GM13976 (cell line): ENCODE data around the gene CDV3.
"Not testable (repeated sequence)": the region's sequence is repeated elsewhere in the genome, so short reads cannot be mapped to it uniquely, and the experiment has no call there.

Source experiments
- DNase-seq: peaks from one replicate; pipeline ENCODE4 v3.0.0; 2012; ENCODE audit warnings: low spot score
- in situ Hi-C: fragments of 300-500 bp; cut with MboI; formaldehyde crosslinking; loops from one replicate; pipeline ENCODE4 v1.12.0; 2022; ENCODE audit warnings: low sequenced_read_pairs, mixed read lengths, inconsistent platforms; ENCODE audit not compliant: unreplicated experiment
- TF ChIP-seq, protein P1 (sequence below): IDR thresholded peaks from 2 replicates; pipeline ENCODE4 v1.5.1; 2012; ENCODE audit warnings: borderline replicate concordance, mild to moderate bottlenecking; ENCODE audit not compliant: insufficient read depth; ENCODE audit errors: extremely low read depth, missing control alignments, control extremely low read depth

CDV3 gene

DNA sequence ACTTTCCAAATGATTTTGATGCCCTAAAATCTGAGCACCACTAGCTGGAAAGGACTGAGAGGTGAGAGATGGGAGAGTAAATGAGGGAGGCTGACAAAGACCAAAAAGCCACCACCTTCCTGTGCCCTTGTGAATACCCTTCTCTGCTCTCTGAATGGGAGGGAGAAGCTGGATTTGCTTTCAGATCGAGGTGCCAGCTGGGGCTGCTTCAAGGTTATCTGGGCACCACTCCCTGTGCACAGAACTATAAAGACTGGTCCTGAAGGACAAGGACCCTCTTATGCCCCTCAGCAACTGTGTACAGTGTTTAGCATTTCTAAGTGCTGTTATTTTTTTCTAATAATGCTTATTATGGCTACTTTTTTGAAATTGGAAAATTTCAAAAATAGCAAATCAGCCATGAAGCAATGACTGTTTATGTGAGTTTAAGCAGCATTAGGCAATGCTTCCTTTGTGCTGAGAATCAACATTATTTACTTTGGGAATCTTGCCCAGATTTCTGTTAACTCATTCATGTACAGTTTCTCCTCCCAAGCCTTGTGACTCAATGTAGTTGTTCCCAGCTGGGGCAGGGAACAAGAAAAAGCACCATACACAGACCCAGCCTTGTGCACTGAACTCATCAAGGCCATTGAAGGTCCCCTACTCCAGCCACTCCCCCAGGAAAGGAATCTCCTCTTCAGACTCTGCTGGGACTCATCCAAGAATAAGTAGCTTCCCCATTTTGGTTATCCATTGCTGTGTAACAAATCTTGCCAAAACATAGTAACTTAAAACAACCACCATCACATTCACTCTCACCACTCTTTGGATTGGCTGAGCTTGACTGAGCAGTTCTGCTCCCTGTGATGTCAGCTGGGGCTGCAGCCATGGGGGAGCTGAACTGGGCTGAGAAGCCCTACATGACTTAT, 37.3 kb upstream of the CDV3 start:
- DNase-seq = no peak
- in situ Hi-C loops = no loop called here
- TF ChIP-seq, protein P1, sequence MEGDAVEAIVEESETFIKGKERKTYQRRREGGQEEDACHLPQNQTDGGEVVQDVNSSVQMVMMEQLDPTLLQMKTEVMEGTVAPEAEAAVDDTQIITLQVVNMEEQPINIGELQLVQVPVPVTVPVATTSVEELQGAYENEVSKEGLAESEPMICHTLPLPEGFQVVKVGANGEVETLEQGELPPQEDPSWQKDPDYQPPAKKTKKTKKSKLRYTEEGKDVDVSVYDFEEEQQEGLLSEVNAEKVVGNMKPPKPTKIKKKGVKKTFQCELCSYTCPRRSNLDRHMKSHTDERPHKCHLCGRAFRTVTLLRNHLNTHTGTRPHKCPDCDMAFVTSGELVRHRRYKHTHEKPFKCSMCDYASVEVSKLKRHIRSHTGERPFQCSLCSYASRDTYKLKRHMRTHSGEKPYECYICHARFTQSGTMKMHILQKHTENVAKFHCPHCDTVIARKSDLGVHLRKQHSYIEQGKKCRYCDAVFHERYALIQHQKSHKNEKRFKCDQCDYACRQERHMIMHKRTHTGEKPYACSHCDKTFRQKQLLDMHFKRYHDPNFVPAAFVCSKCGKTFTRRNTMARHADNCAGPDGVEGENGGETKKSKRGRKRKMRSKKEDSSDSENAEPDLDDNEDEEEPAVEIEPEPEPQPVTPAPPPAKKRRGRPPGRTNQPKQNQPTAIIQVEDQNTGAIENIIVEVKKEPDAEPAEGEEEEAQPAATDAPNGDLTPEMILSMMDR = no peak

DNA sequence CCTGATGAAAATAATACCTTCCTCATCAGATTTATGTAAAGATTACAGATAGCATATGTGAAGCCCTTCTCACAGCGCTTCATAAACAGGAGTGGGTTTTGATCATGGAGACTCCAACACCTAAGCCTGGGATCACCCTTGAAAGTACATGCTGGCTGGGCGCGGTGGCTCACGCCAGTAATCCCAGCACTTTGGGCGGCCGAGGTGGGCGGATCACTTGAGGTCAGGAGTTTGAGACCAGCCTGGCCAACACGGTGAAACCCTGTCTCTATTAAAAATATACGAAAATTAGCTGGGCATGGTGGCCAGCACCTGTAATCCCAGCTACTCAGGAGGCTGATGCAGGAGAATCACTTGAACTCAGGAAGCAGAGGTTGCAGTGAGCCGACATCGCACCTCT, 36.4 kb upstream of the CDV3 start:
- in situ Hi-C loops, DNase-seq: not testable (repeated sequence)

DNA sequence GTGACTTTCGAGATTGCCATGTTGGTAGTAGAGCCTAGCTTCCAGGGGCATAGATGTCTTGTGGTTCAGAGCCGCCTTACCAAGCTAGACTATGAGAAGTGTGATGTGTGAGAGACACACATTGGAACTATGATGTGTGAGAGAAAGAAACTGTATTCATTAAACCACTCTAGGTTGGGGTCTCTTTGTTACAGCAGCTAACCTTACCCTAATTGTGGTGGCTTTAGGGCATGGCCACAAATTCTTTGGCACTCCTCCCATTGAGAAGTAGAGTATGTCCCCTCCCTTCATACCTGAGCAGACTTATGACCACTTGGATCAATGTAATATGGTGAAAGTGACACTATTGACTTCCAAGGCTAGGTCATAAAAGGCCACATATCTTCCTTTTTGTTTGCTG, 35.3 kb upstream of the CDV3 start:
- DNase-seq = no peak
- TF ChIP-seq, protein P1 = no peak
- in situ Hi-C loops = no loop called here

DNA sequence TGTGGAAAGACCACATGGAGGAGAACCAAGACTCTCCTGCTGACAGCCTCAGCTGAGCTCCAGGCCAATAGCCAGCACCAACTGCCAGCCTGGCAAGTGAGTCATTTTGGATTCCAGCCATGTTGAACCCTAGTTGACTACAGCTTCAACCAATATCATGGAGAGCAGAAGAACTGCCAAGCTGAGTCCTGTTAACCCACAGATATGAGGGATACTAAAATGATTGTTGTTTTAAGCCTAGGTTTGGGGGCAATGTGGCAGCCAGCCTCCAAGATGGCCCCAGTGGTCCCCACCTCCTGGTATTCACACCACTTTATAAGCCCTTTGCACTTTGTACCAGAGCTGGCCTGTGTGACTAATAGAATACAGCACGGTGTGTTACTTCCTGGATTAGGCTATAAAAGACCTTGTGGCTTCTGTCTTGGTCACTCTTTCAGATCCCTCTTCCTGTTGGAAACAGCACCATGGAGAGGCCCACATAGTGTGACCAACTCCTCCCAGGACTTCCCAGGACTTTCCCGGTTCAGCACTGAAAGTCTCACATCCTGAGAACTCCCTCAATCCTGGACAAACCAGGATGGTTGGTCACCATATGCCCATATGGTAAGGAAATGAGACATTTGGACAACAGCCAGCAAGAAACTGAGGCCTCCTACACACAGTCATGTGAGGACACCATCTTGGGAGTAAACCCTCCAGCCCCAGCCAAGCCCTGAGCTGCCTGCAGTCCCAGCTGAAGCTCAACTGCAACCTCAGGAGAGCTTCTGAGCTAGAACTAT, 32.4 kb upstream of the CDV3 start:
- in situ Hi-C loops = no loop called here
- DNase-seq = peak; percentile 62
- TF ChIP-seq, protein P1 = no peak

DNA sequence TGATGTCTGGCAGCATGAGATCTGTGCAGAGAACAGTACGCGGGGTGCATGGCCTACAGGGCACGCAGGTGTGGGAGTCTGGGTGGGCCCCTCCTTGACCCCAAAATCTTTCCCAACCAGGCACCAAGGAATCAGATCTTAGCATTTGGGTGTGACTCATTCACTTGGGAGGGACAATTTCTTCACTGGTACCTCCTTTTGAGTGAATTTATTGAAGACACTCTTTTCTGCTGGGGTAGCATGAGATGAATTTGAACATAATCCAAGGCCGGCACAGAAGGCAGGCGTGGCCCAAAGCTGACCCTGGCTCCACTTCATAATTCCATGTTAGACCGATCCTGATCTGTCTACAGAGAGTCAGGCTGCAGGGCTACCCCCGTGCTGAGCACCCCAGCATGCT, 30.6 kb upstream of the CDV3 start:
- TF ChIP-seq, protein P1 = no peak
- no peak for DNase-seq
- in situ Hi-C loops = no loop called here

DNA sequence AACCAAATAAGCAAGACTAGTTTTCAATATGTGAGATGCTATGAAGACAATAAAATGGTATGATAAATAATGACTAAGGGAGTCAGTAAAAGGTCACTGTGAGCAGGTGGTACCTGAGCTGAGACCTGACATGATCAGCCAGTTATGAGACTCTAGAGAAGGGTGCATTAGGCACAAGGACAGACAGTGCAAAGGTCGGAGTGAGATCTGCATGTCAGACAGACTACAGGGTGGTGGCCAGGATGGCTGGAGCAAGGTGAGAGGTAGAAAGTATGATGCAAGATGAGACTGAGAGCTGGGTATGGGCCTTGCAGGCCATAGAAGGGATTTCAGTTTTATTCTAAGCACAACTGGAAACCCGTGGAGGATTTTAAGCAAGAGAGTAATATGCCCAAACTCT, 28.5 kb upstream of the CDV3 start:
- in situ Hi-C loops, DNase-seq: not testable (repeated sequence)

DNA sequence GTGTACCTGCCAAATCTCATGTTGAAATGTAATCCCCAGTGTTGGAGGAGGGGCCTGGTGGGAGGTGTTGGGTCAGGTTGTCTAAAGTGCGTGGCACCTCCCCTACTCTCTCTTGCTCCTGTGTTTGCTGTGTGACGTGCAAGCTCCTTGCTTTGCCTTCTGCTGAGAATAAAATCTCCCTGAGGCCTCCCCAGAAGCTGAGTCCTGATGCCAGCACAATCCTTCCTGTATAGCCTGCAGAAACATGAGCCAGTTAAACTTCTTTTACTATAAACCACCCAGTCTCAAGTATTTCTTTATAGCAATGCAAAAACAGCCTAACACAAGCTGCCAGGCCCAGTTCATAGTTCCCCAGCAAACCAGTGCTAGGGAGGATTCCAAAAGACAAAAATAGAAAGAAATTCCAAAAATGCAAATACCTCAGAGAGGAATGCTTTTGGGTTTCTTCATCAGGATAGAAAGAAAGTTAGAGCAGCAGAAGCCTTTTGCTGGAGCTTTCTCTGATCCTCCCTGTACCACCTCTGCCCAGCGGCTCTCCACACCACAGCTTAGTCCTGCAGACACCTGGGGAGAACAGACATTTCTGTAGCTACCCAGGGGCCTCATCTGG, 25.9 kb upstream of the CDV3 start:
- no peak for DNase-seq

More for the DNA sequence above, 25.9 kb upstream of the CDV3 start:
- TF ChIP-seq, protein P1 = no peak
- in situ Hi-C loops = no loop called here
